KOPT-K1 (cell line): Measurements from ENCODE around the gene SLC6A19.

ENCODE experiments used
- H3K27ac ChIP-seq: fragments of 200-600 bp; sonication (generic); 2 replicates; pipeline ENCODE4 v1.5.1; 2016; ENCODE audit warnings: antibody characterized with exemption, mild to moderate bottlenecking, low read depth, low read length; ENCODE audit not compliant: poor library complexity, severe bottlenecking
- H3K36me3 ChIP-seq: fragments of 200-600 bp; sonication (generic); 2 replicates; pipeline ENCODE4 v1.5.1; 2017; ENCODE audit warnings: antibody characterized with exemption, mild to moderate bottlenecking, low read length, moderate library complexity; ENCODE audit not compliant: insufficient read depth
- H3K9me3 ChIP-seq: fragments of 200-600 bp; sonication (generic); 2 replicates; pipeline ENCODE4 v1.5.1; 2017; ENCODE audit warnings: antibody characterized with exemption, low read length, mild to moderate bottlenecking; ENCODE audit not compliant: insufficient read depth, poor library complexity, severe bottlenecking

The SLC6A19 gene

GRCh38 chr5:1213508-1214162 is 12.2 kb downstream of the SLC6A19 start:
- H3K36me3 ChIP-seq = no peaks in the 10 kb centered on the region
- no peak overlapping the region for H3K27ac ChIP-seq
- peaks cover 6% of the 10 kb centered on the region for H3K9me3 ChIP-seq

- no peaks in the 10 kb centered on the region for H3K36me3 ChIP-seq
Observed at GRCh38 chr5:1214163-1214935, 13.0 kb downstream of the SLC6A19 start.

GRCh38 chr5:1214936-1215220 is 13.5 kb downstream of the SLC6A19 start:
- no peaks in the 10 kb centered on the region for H3K36me3 ChIP-seq

More at GRCh38 chr5:1214163-1214935, 13.0 kb downstream of the SLC6A19 start:
- H3K27ac ChIP-seq = no peak overlapping the region
- H3K9me3 ChIP-seq = peaks cover 6% of the 10 kb centered on the region

GRCh38 chr5:1215320-1216096 is 14.1 kb downstream of the SLC6A19 start:
- Histone ChIP-seq H3K36me3 (no peaks in the 10 kb centered on the region), H3K27ac (no peak overlapping the region), H3K9me3 (peaks cover 6% of the 10 kb centered on the region)

More at GRCh38 chr5:1214936-1215220, 13.5 kb downstream of the SLC6A19 start:
- Histone ChIP-seq H3K27ac (no peak overlapping the region), H3K9me3 (peaks cover 6% of the 10 kb centered on the region)

- Histone ChIP-seq H3K36me3 (no peaks in the 10 kb centered on the region), H3K9me3 (peaks cover 6% of the 10 kb centered on the region), H3K27ac (no peak overlapping the region)
Observed at GRCh38 chr5:1216211-1216917, 15.0 kb downstream of the SLC6A19 start.

GRCh38 chr5:1216918-1217295 is 15.5 kb downstream of the SLC6A19 start:
- H3K27ac ChIP-seq = no peak overlapping the region
- no peaks in the 10 kb centered on the region for H3K36me3 ChIP-seq
- peaks cover 6% of the 10 kb centered on the region for H3K9me3 ChIP-seq

GRCh38 chr5:1217596-1218206 is 16.3 kb downstream of the SLC6A19 start:
- peaks cover 6% of the 10 kb centered on the region for H3K9me3 ChIP-seq
- H3K36me3 ChIP-seq = no peaks in the 10 kb centered on the region
- H3K27ac ChIP-seq = peak overlapping the region; percentile 39

GRCh38 chr5:1218351-1219080 is 17.1 kb downstream of the SLC6A19 start:
- H3K9me3 ChIP-seq = peaks cover 6% of the 10 kb centered on the region
- no peaks in the 10 kb centered on the region for H3K36me3 ChIP-seq
- peak overlapping the region; percentile 39 for H3K27ac ChIP-seq

- H3K27ac ChIP-seq = no peak overlapping the region
- H3K9me3 ChIP-seq = peaks cover 6% of the 10 kb centered on the region
- no peaks in the 10 kb centered on the region for H3K36me3 ChIP-seq
Observed at GRCh38 chr5:1219098-1219767, 17.8 kb downstream of the SLC6A19 start.

- H3K9me3 ChIP-seq = peaks cover 6% of the 10 kb centered on the region
- no peak overlapping the region for H3K27ac ChIP-seq
- H3K36me3 ChIP-seq = no peaks in the 10 kb centered on the region
Observed at GRCh38 chr5:1219768-1220100, 18.3 kb downstream of the SLC6A19 start.

- Histone ChIP-seq H3K9me3 (peaks cover 6% of the 10 kb centered on the region), H3K27ac (no peak overlapping the region), H3K36me3 (no peaks in the 10 kb centered on the region)
Observed at GRCh38 chr5:1220351-1220750, 19.0 kb downstream of the SLC6A19 start.

GRCh38 chr5:1220831-1221230 is 19.4 kb downstream of the SLC6A19 start:
- no peak overlapping the region for H3K27ac ChIP-seq

GRCh38 chr5:1221721-1222120 is 20.3 kb downstream of the SLC6A19 start:
- Histone ChIP-seq H3K36me3 (no peaks in the 10 kb centered on the region), H3K27ac (no peak overlapping the region), H3K9me3 (no peaks in the 10 kb centered on the region)

More at GRCh38 chr5:1220831-1221230, 19.4 kb downstream of the SLC6A19 start:
- no peaks in the 10 kb centered on the region for H3K36me3 ChIP-seq
- peaks cover 2% of the 10 kb centered on the region for H3K9me3 ChIP-seq

- no peaks in the 10 kb centered on the region for H3K9me3 ChIP-seq
- no peak overlapping the region for H3K27ac ChIP-seq
- no peaks in the 10 kb centered on the region for H3K36me3 ChIP-seq
Observed at GRCh38 chr5:1222147-1222546, 20.8 kb downstream of the SLC6A19 start.
